Omental fat pad (tissue), 4 donors: ENCODE measurements around the gene ASAP2. TPM values are rescaled to one million over a fixed set of nuclear protein-coding genes. Genes with fewer than 3 reads are reported as not detected.

Experiments used
- ATAC-seq: fragments of 150-250 bp; one replicate; pipeline ENCODE4 v1.9.1; 2016; ENCODE audit warnings: mild to moderate bottlenecking, moderate library complexity; ENCODE audit not compliant: low FRiP score
- DNase-seq: peaks from one replicate; pipeline ENCODE4 v3.0.0-alpha.2; 2019; ENCODE audit warnings: low spot score
- CTCF ChIP-seq, 3 donors: fragments of 450-650 bp; IDR thresholded peaks; one replicate each; pipeline ENCODE4 v1.5.1; 2016 to 2017; ENCODE audit warnings: antibody characterized with exemption in 3 of 3, mild to moderate bottlenecking in 3 of 3, moderate library complexity in 2 of 3
- total RNA-seq, 4 donors: library from RNA; depleted of rRNA; stranded (reverse); fragments of >200 nt; gene quantifications; one replicate each; pipeline ENCODE4 v1.1.0, GENCODE V29; 2016

ASAP2 gene
- total RNA-seq, 4 donors from 2014 or later: 16.8 to 57.4 (median 22.8) TPM

GRCh38 chr2:9174771-9175437 is 31.7 kb upstream of the ASAP2 start:
- ATAC-seq: no peak
- DNase-seq: no peak
- TF ChIP-seq CTCF (IDR thresholded peaks at IDR 0.05): no peak

- DNase-seq (no peak), ATAC-seq (no peak)
- no peak for TF ChIP-seq CTCF (IDR thresholded peaks at IDR 0.05)
Measured at GRCh38 chr2:9178110-9178903, 28.3 kb upstream of the ASAP2 start.

- no peak for TF ChIP-seq CTCF (IDR thresholded peaks at IDR 0.05)
- DNase-seq (no peak), ATAC-seq (peak; percentile 80)
Measured at GRCh38 chr2:9178904-9179571, 27.6 kb upstream of the ASAP2 start.

- no peak for DNase-seq
- TF ChIP-seq CTCF (IDR thresholded peaks at IDR 0.05): no peak
- ATAC-seq: peak; percentile 79
Measured at GRCh38 chr2:9179572-9180201, 26.9 kb upstream of the ASAP2 start.

GRCh38 chr2:9184361-9184760 is 22.3 kb upstream of the ASAP2 start:
- TF ChIP-seq CTCF (IDR thresholded peaks at IDR 0.05): no peak
- DNase-seq (no peak), ATAC-seq (no peak)

GRCh38 chr2:9187620-9188214 is 18.9 kb upstream of the ASAP2 start:
- DNase-seq (no peak), ATAC-seq (no peak)
- TF ChIP-seq CTCF (IDR thresholded peaks at IDR 0.05): no peak
